ENCODE data around the gene SYK.

SYK gene

GRCh38 chr9:90793729-90794128, 7.9 kb upstream of the SYK start:
- Histone ChIP-seq H3K9me3 (peaks cover 12% of the 10 kb centered on the region; the same call in 1 of the 2 replicates), H3K27ac (no peak overlapping the region), H3K36me3 (no peaks in the 10 kb centered on the region), H3K4me3 (no peak overlapping the region), H3K27me3 (no peaks in the 10 kb centered on the region), H3K9ac (no peak overlapping the region), H3K4me2 (no peak overlapping the region), H3K4me1 (peaks cover 16% of the 10 kb centered on the region), H4K20me1 (no peaks in the 10 kb centered on the region)
- no peak for TF ChIP-seq Cebpa-rat (IDR thresholded peaks at IDR 0.05)

- Histone ChIP-seq H3K27me3 (no peaks in the 10 kb centered on the region), H3K4me3 (no peak overlapping the region), H3K9me3 (peaks cover 12% of the 10 kb centered on the region; the same call in 1 of the 2 replicates), H4K20me1 (no peaks in the 10 kb centered on the region), H3K27ac (no peak overlapping the region), H3K9ac (no peak overlapping the region), H3K4me1 (peaks cover 16% of the 10 kb centered on the region), H3K36me3 (no peaks in the 10 kb centered on the region), H3K4me2 (peak overlapping the region; percentile 41)
- TF ChIP-seq Cebpa-rat (IDR thresholded peaks at IDR 0.05), result no peak
Observed at GRCh38 chr9:90795084-90795483, 6.5 kb upstream of the SYK start.

GRCh38 chr9:90795871-90796317, 5.7 kb upstream of the SYK start:
- H3K4me2 ChIP-seq, result peak overlapping the region; percentile 41; the same call in 1 of the 2 replicates
- H3K9me3 ChIP-seq, result peaks cover 12% of the 10 kb centered on the region; the same call in 1 of the 2 replicates
- H3K36me3 ChIP-seq, result no peaks in the 10 kb centered on the region
- TF ChIP-seq Cebpa-rat (IDR thresholded peaks at IDR 0.05), result 0 out of 2 replicates have a peak, but pooled peaks have one; percentile 17
- H3K4me3 ChIP-seq, result no peak overlapping the region
- no peak overlapping the region for H3K27ac ChIP-seq
- peaks cover 22% of the 10 kb centered on the region for H3K4me1 ChIP-seq
- no peaks in the 10 kb centered on the region for H4K20me1 ChIP-seq
- H3K27me3 ChIP-seq, result no peaks in the 10 kb centered on the region
- no peak overlapping the region for H3K9ac ChIP-seq

GRCh38 chr9:90799271-90799852, 2.3 kb upstream of the SYK start:
- no peak overlapping the region for H3K9ac ChIP-seq
- H3K36me3 ChIP-seq, result no peaks in the 10 kb centered on the region
- H3K27me3 ChIP-seq, result no peaks in the 10 kb centered on the region
- H3K4me2 ChIP-seq, result no peak overlapping the region
- peaks cover 7% of the 10 kb centered on the region; the same call in 1 of the 2 replicates for H3K9me3 ChIP-seq
- H4K20me1 ChIP-seq, result no peaks in the 10 kb centered on the region
- no peak overlapping the region for H3K27ac ChIP-seq
- no peak for TF ChIP-seq Cebpa-rat (IDR thresholded peaks at IDR 0.05)
- peaks cover 35% of the 10 kb centered on the region for H3K4me1 ChIP-seq
- H3K4me3 ChIP-seq, result no peak overlapping the region

GRCh38 chr9:90801973-90802322, 329 bp downstream of the SYK start:
- Histone ChIP-seq H3K9me3 (peaks cover 7% of the 10 kb centered on the region; the same call in 1 of the 2 replicates), H4K20me1 (peaks cover under 1% of the 10 kb centered on the region; the same call in 1 of the 2 replicates), H3K4me1 (peaks cover 45% of the 10 kb centered on the region), H3K27ac (peak overlapping the region; percentile 93), H3K36me3 (no peaks in the 10 kb centered on the region), H3K9ac (peak overlapping the region; percentile 89), H3K27me3 (no peaks in the 10 kb centered on the region), H3K4me3 (peak overlapping the region; percentile 85), H3K4me2 (peak overlapping the region; percentile 92)
- no peak for TF ChIP-seq Cebpa-rat (IDR thresholded peaks at IDR 0.05)

GRCh38 chr9:90802386-90802985, 867 bp downstream of the SYK start:
- no peaks in the 10 kb centered on the region for H3K36me3 ChIP-seq
- H3K4me3 ChIP-seq, result peak overlapping the region; percentile 85
- peak overlapping the region; percentile 89 for H3K9ac ChIP-seq
- H3K4me1 ChIP-seq, result peaks cover 50% of the 10 kb centered on the region
- no peak for TF ChIP-seq Cebpa-rat (IDR thresholded peaks at IDR 0.05)
- peak overlapping the region; percentile 92 for H3K4me2 ChIP-seq
- peaks cover 4% of the 10 kb centered on the region; the same call in 1 of the 2 replicates for H3K9me3 ChIP-seq
- peak overlapping the region; percentile 93 for H3K27ac ChIP-seq
- H4K20me1 ChIP-seq, result peaks cover 6% of the 10 kb centered on the region; the same call in 1 of the 2 replicates
- H3K27me3 ChIP-seq, result no peaks in the 10 kb centered on the region

- peak overlapping the region; percentile 89 for H3K9ac ChIP-seq
- peaks cover 21% of the 10 kb centered on the region for H4K20me1 ChIP-seq
- peak overlapping the region; percentile 92 for H3K4me2 ChIP-seq
- H3K4me3 ChIP-seq, result peak overlapping the region; percentile 85
- H3K27me3 ChIP-seq, result no peaks in the 10 kb centered on the region
- peak overlapping the region; percentile 93 for H3K27ac ChIP-seq
- peaks cover 8% of the 10 kb centered on the region for H3K36me3 ChIP-seq
- H3K4me1 ChIP-seq, result peaks cover 66% of the 10 kb centered on the region
- H3K9me3 ChIP-seq, result no peaks in the 10 kb centered on the region
- no peak for TF ChIP-seq Cebpa-rat (IDR thresholded peaks at IDR 0.05)
Observed at GRCh38 chr9:90803860-90804593, 2.4 kb downstream of the SYK start.

GRCh38 chr9:90805006-90805996, 3.7 kb downstream of the SYK start:
- H3K4me2 ChIP-seq, result peak overlapping the region; percentile 92
- H3K4me1 ChIP-seq, result peaks cover 78% of the 10 kb centered on the region
- H3K27me3 ChIP-seq, result no peaks in the 10 kb centered on the region
- H3K27ac ChIP-seq, result peak overlapping the region; percentile 93
- H3K4me3 ChIP-seq, result peak overlapping the region; percentile 85
- H4K20me1 ChIP-seq, result peaks cover 34% of the 10 kb centered on the region
- peaks cover 21% of the 10 kb centered on the region for H3K36me3 ChIP-seq
- no peak for TF ChIP-seq Cebpa-rat (IDR thresholded peaks at IDR 0.05)
- H3K9me3 ChIP-seq, result no peaks in the 10 kb centered on the region
- peak overlapping the region; percentile 89 for H3K9ac ChIP-seq

- H4K20me1 ChIP-seq, result peaks cover 40% of the 10 kb centered on the region
- H3K4me1 ChIP-seq, result peaks cover 78% of the 10 kb centered on the region
- H3K4me2 ChIP-seq, result peak overlapping the region; percentile 92
- H3K27me3 ChIP-seq, result no peaks in the 10 kb centered on the region
- peaks cover 29% of the 10 kb centered on the region for H3K36me3 ChIP-seq
- TF ChIP-seq Cebpa-rat (IDR thresholded peaks at IDR 0.05), result no peak
- H3K9ac ChIP-seq, result peak overlapping the region; percentile 49
- no peaks in the 10 kb centered on the region for H3K9me3 ChIP-seq
- peak overlapping the region; percentile 71 for H3K27ac ChIP-seq
- H3K4me3 ChIP-seq, result peak overlapping the region; percentile 35
Observed at GRCh38 chr9:90807006-90807405, 5.4 kb downstream of the SYK start.

All from BLaER1 (cell line).